Heart left ventricle (tissue), 16 donors: ENCODE results near the gene PSMB1. TPM values are rescaled to one million over a fixed set of nuclear protein-coding genes. Genes with fewer than 3 reads are reported as not detected.

ENCODE experiments used
- ATAC-seq, 4 donors: fragments of 200-7000 bp; cut with Tn5 transposase; one replicate each; pipeline ENCODE4 v1.9.1; 2020 to 2022; ENCODE audit warnings: moderate library complexity in 4 of 4, mild to moderate bottlenecking in 3 of 4, moderate number of reproducible peaks in 1 of 4
- DNase-seq, 5 donors: peaks; one replicate each; pipeline ENCODE4 v3.0.0-alpha.2; 2020
- H3K27ac ChIP-seq, 12 donors: fragments of 200-600 bp; sonication (generic) in 4 of 12; one replicate each; pipeline versions ENCODE4 v1.5.0 to v1.8.0; 2016 to 2022; ENCODE audit warnings: mild to moderate bottlenecking in 2 of 12
- H3K27me3 ChIP-seq, 9 donors: fragments of 200-600 bp; sonication (generic) in 2 of 9; one replicate each; pipeline versions ENCODE4 v1.5.1 to v1.8.0; 2016 to 2022; ENCODE audit warnings: mild to moderate bottlenecking in 3 of 9
- H3K36me3 ChIP-seq, 9 donors: fragments of 200-600 bp; sonication (generic) in 2 of 9; one replicate each; pipeline versions ENCODE4 v1.5.0 to v1.8.0; 2018 to 2022; ENCODE audit warnings: mild to moderate bottlenecking in 2 of 9
- H3K4me1 ChIP-seq, 12 donors: fragments of 200-600 bp; sonication (generic) in 4 of 12; one replicate each; pipeline versions ENCODE4 v1.5.0 to v1.8.0; 2016 to 2022; ENCODE audit warnings: mild to moderate bottlenecking in 3 of 12
- H3K4me3 ChIP-seq, 12 donors: fragments of 200-600 bp; sonication (generic) in 4 of 12; one replicate each; pipeline versions ENCODE4 v1.5.0 to v1.8.0; 2017 to 2022; ENCODE audit warnings: mild to moderate bottlenecking in 9 of 12, moderate library complexity in 4 of 12
- H3K9me3 ChIP-seq, 12 donors: fragments of 200-600 bp; sonication (generic) in 4 of 12; one replicate each; pipeline versions ENCODE4 v1.5.0 to v1.8.0; 2016 to 2022; ENCODE audit warnings: mild to moderate bottlenecking in 1 of 12
- POLR2A ChIP-seq, 2 donors: fragments of 450-650 bp; IDR thresholded peaks; one replicate each; pipeline ENCODE4 v1.6.1; 2017; ENCODE audit warnings: antibody characterized with exemption in 2 of 2, mild to moderate bottlenecking in 2 of 2, moderate library complexity in 2 of 2
- WGBS, 4 donors: extraction: QIAGEN DNeasy Blood & Tissue Kit in 2 of 4; methylation state at CpG; one replicate each; pipeline versions ENCODE4 v1.1.5 to v1.1.7; 2013 to 2018; 5-methylcytosine and 5-hydroxymethylcytosine counted together
- intact Hi-C, 10 donors: fragments of 100-400 bp; cut with DNase I; formaldehyde crosslinking; loops; one replicate each; pipeline versions ENCODE4 v1.11.1 to v1.14.2; 2022
- polyA plus RNA-seq, 2 donors: library from polyadenylated mRNA; stranded (reverse); fragments of 200-250 nt; gene quantifications; one replicate each; pipeline ENCODE4 v1.2.3, GENCODE V29; 2013
- total RNA-seq, 9 donors: library from RNA; depleted of rRNA in 2 of 9; stranded (reverse); fragments of >200 nt in 2 of 9; fragmentation: NEBNext Ultra II Directional in 3 of 9; extraction: Animal tissue kit (Norgen Biotek cat#: 25700) in 3 of 9; gene quantifications; one replicate each; pipeline versions ENCODE4 v1.1.0 to v1.2.4, GENCODE V29; 2016 to 2023
- TF ChIP-seq, protein P1 (sequence below), 12 donors: fragments of 200-600 bp; sonication (generic) in 4 of 12; IDR thresholded peaks; one replicate each; pipeline versions ENCODE4 v1.5.0 to v1.8.0; 2018 to 2022; ENCODE audit warnings: antibody characterized with exemption in 12 of 12, mild to moderate bottlenecking in 5 of 12
- donor health status: ischemic (EF 13 %, LVEDD 7.1; RV severe dilation, severe dysfunction).
- donor health status: healthy with polysubstance abuse.
- donor health status: DM: no; HTN: yes; CAD: no.
- donor health status: DM: no; HTN: no; CAD: no.
- donor health status: ischemic (EF 25% LVEDD 6.9; RV normal size, moderate dysfunction).
- donor health status: ischemic (EF 25% LVEDD 5.7; RV mildly dilated, moderate dysfunction).
- donor health status: healthy.
- donor health status: DM: yes; HTN: yes; CAD: no.
- donor health status: ischemic (EF 35%, LVEDD 5.7; RV mildly dilated, moderate dysfunction).
- donor health status: nonischemic (EF 11% LVEDD 7.7; RV severe dilation, severe dysfunction).
- donor health status: DM: yes; HTN: yes; CAD: no.
- donor health status: PGD.
- donor health status: ischemic (EF 29% LVEDD 5.4; RV normal size, mild dysfunction).
- donor health status: nonischemic (EF 23%, LVEDD 6.1; RV moderate dilation, normal function).

Gene PSMB1
- total and polyA plus RNA-seq, 11 donors = 124 to 313 (median 146) TPM

- TF ChIP-seq, protein P1, sequence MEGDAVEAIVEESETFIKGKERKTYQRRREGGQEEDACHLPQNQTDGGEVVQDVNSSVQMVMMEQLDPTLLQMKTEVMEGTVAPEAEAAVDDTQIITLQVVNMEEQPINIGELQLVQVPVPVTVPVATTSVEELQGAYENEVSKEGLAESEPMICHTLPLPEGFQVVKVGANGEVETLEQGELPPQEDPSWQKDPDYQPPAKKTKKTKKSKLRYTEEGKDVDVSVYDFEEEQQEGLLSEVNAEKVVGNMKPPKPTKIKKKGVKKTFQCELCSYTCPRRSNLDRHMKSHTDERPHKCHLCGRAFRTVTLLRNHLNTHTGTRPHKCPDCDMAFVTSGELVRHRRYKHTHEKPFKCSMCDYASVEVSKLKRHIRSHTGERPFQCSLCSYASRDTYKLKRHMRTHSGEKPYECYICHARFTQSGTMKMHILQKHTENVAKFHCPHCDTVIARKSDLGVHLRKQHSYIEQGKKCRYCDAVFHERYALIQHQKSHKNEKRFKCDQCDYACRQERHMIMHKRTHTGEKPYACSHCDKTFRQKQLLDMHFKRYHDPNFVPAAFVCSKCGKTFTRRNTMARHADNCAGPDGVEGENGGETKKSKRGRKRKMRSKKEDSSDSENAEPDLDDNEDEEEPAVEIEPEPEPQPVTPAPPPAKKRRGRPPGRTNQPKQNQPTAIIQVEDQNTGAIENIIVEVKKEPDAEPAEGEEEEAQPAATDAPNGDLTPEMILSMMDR (IDR thresholded peaks at IDR 0.05) = no peak
- no peak for TF ChIP-seq POLR2A (IDR thresholded peaks at IDR 0.05)
- intact Hi-C loops = loop anchor here in 3 of 10 donors (1.0 to 2.0 kb wide), 2 partner anchors 30 to 31 kb away; partner anchors contain the start of gene TBP (in 3 of the 3)
- H3K27ac ChIP-seq = peak overlapping the region; percentile 51 to 94 (median 90)
- ATAC-seq (peak in 1 of 4 donors; percentile 17), DNase-seq (no peak)
- peaks cover 0 to 33% (median 30%) of the 10 kb centered on the region in 9 donors for H3K36me3 ChIP-seq
- peak overlapping the region; percentile 76 to 100 (median 92) for H3K4me3 ChIP-seq
- H3K4me1 ChIP-seq = peaks cover 0 to 24% (median 11%) of the 10 kb centered on the region in 12 donors
- H3K9me3 ChIP-seq = peaks cover 0 to under 1% (median 0%) of the 10 kb centered on the region in 12 donors
- no peaks in the 10 kb centered on the region for H3K27me3 ChIP-seq
- WGBS, 4 donors = 10 to 14% (median 10%) methylated on average over 6 of the region's 6 CpGs
These were observed 31.9 kb upstream of the PSMB1 start for GRCh38 chr6:170584954-170585498.

DNA sequence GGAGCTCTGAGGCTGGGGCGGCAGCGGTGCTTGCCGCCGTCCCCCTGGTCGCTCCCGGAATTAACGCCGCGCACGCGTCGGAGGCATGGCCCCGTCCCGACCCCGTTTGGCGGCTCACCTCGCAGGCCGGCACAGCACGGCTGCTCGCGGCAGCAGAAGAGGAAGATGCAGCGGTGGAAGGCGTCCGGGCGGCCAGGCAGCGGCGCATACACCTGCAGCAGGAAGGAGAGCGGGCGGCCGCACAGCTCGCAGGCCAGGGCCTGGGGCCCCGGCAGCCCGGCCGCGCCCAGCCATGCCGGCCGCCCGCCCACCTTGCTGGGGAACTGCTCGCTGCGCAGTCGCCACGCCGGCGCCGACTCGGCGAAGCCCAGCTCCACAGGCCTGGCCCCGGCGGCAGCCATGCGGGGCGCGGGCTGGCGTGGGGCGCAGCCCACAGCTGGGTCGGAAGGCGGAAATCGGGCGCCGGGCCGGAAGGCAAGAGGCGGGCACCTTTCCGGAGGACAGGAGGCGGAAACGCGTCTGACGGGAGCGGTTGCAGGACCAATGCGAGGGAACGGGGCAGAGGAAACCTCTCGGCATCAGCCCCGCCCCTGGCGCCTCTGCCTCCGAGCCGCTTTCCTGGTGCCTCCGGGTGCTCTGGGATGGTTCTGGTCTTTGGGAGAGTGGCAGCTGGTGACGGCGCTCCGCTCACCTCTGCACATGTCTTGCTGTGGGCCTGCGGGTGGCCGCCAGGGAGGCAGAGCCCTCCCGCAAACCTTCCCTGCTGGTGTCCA, 31.3 kb upstream of the PSMB1 start, which contains the start of gene PDCD2:
Gene PDCD2, minus strand, starts transcription at position 457 of the 773 bp plus-strand sequence. Its CDS starts 56 bp downstream, at position 401.
- Histone ChIP-seq H3K9me3 (no peaks in the 10 kb centered on the region), H3K27ac (peak within 1 kb of the TSS; percentile 51 to 94 (median 90)), H3K36me3 (peaks cover 2 to 40% (median 35%) of the 10 kb centered on the region in 9 donors), H3K4me3 (peak within 1 kb of the TSS; percentile 76 to 100 (median 92)), H3K4me1 (peaks cover 0 to 24% (median 11%) of the 10 kb centered on the region in 12 donors), H3K27me3 (no peaks in the 10 kb centered on the region)
- intact Hi-C loops = loop anchor here in 3 of 10 donors (1.0 to 2.0 kb wide), 2 partner anchors 30 kb away; partner anchors contain the start of gene TBP (in 3 of the 3)
- 0% methylated on average over 31 to 81 of the region's 81 CpGs for WGBS, 4 donors
- ATAC-seq (peak; percentile 98 to 100 (median 98)), DNase-seq (peak; percentile 93 to 96 (median 95))
- peak in 1 of 2 donors; percentile 70 for TF ChIP-seq POLR2A (IDR thresholded peaks at IDR 0.05)
- TF ChIP-seq, protein P1 (IDR thresholded peaks at IDR 0.05) = peak in 1 of 12 donors; percentile 2

- no peak for ATAC-seq
- WGBS, 4 donors = 1 to 2% (median 2%) methylated on average over 12 of the region's 12 CpGs
These were observed 30.7 kb upstream of the PSMB1 start for GRCh38 chr6:170583756-170584180.

More at GRCh38 chr6:170583756-170584180, 30.7 kb upstream of the PSMB1 start:
- Histone ChIP-seq H3K4me3 (peak overlapping the region; percentile 76 to 100 (median 92)), H3K36me3 (peaks cover 2 to 46% (median 41%) of the 10 kb centered on the region in 9 donors), H3K4me1 (peaks cover 0 to 24% (median 11%) of the 10 kb centered on the region in 12 donors), H3K27ac (peak overlapping the region; percentile 51 to 94 (median 90)), H3K27me3 (no peaks in the 10 kb centered on the region), H3K9me3 (no peaks in the 10 kb centered on the region)
- no peak for DNase-seq
- intact Hi-C loops = loop anchor here in 3 of 10 donors (1.0 to 2.0 kb wide), 2 partner anchors 29 kb away; partner anchors contain the start of gene TBP (in 3 of the 3)
- TF ChIP-seq POLR2A (IDR thresholded peaks at IDR 0.05) = no peak
- TF ChIP-seq, protein P1 (IDR thresholded peaks at IDR 0.05) = no peak
